HL-60 (cell line): ENCODE measurements around the gene ABCD1.
"Not testable (repeated sequence)": the region's sequence is repeated elsewhere in the genome, so short reads cannot be mapped to it uniquely, and the experiment has no call there.

Experiments
- DNase-seq, 2 experiments: peaks; one replicate each; pipeline ENCODE4 v3.0.0-alpha.2; 2010 to 2020; ENCODE audit warnings: low read depth in 1 of 2, low spot score in 1 of 2
- H3K27ac ChIP-seq: fragments of 250-450 bp; sonication (Bioruptor Pico); replicated peaks from 2 replicates; pipeline ENCODE4 v1.5.1; 2020; ENCODE audit warnings: mild to moderate bottlenecking, moderate library complexity
- H3K27me3 ChIP-seq: fragments of 250-450 bp; sonication (Bioruptor Pico); 2 replicates; pipeline ENCODE4 v1.5.1; 2021; ENCODE audit warnings: mild to moderate bottlenecking, moderate library complexity; ENCODE audit not compliant: insufficient read depth, poor library complexity, severe bottlenecking
- H3K4me3 ChIP-seq: replicated peaks from 2 replicates; pipeline ENCODE4 v1.5.1; 2011; ENCODE audit warnings: mild to moderate bottlenecking, control low read depth, low read length; ENCODE audit not compliant: insufficient read depth
- CTCF ChIP-seq: IDR thresholded peaks from one replicate; pipeline ENCODE4 v1.5.1; 2011; ENCODE audit warnings: low read length, control low read depth, inconsistent platforms; ENCODE audit not compliant: insufficient read depth
- GABPA ChIP-seq: IDR thresholded peaks from 2 replicates; pipeline ENCODE4 v1.6.1; 2012; ENCODE audit warnings: low read depth
- POLR2AphosphoS5 ChIP-seq: IDR thresholded peaks from 2 replicates; pipeline ENCODE4 v1.6.1; 2012; ENCODE audit warnings: low read depth
- REST ChIP-seq: IDR thresholded peaks from 2 replicates; pipeline ENCODE4 v1.6.1; 2012; ENCODE audit warnings: low read depth; ENCODE audit not compliant: insufficient replicate concordance
- SPI1 ChIP-seq: IDR thresholded peaks from 2 replicates; pipeline ENCODE4 v1.6.1; 2012; ENCODE audit warnings: low read depth, mild to moderate bottlenecking, borderline replicate concordance

ABCD1 gene

GRCh38 chrX:153746359-153746758 is 21.7 kb downstream of the ABCD1 start:
- no peak for TF ChIP-seq REST
- Histone ChIP-seq H3K27ac (no peak overlapping the region), H3K4me3 (no peak overlapping the region), H3K27me3 (no peaks in the 10 kb centered on the region)
- DNase-seq, result no peak

GRCh38 chrX:153746991-153747390 is 22.3 kb downstream of the ABCD1 start:
- H3K27me3 ChIP-seq, H3K4me3 ChIP-seq, H3K27ac ChIP-seq, DNase-seq: not testable (repeated sequence)

GRCh38 chrX:153749017-153749416 is 24.4 kb downstream of the ABCD1 start:
- not testable (repeated sequence) for H3K27me3 ChIP-seq, H3K27ac ChIP-seq, DNase-seq, H3K4me3 ChIP-seq

- no peak overlapping the region for H3K27ac ChIP-seq
- TF ChIP-seq SPI1 (no peak), REST (no peak), CTCF (no peak), POLR2AphosphoS5 (no peak), GABPA (no peak)
- DNase-seq, result no peak
- H3K4me3 ChIP-seq, result no peak overlapping the region
- no peaks in the 10 kb centered on the region for H3K27me3 ChIP-seq
Measured at GRCh38 chrX:153750127-153750774, 25.6 kb downstream of the ABCD1 start.

GRCh38 chrX:153755136-153755535 is 30.5 kb downstream of the ABCD1 start:
- Histone ChIP-seq H3K4me3 (no peak overlapping the region), H3K27ac (no peak overlapping the region), H3K27me3 (no peaks in the 10 kb centered on the region)
- DNase-seq, result no peak
- TF ChIP-seq CTCF, result no peak
- TF ChIP-seq POLR2AphosphoS5, result no peak
- TF ChIP-seq SPI1, result no peak
- TF ChIP-seq GABPA, result no peak
- TF ChIP-seq REST, result no peak
